ENCODE measurements around the gene RTKN. TPM values are rescaled to one million over a fixed set of nuclear protein-coding genes. Genes with fewer than 3 reads are reported as not detected.
A peak's percentile ranks its signal among the peaks of the same experiment; 100 is the strongest.
"Not testable (repeated sequence)": the region's sequence is repeated elsewhere in the genome, so short reads cannot be mapped to it uniquely, and the experiment has no call there.

Gene RTKN
- total RNA-seq, 1 donor from 2014 or later: 18.5 TPM

DNA sequence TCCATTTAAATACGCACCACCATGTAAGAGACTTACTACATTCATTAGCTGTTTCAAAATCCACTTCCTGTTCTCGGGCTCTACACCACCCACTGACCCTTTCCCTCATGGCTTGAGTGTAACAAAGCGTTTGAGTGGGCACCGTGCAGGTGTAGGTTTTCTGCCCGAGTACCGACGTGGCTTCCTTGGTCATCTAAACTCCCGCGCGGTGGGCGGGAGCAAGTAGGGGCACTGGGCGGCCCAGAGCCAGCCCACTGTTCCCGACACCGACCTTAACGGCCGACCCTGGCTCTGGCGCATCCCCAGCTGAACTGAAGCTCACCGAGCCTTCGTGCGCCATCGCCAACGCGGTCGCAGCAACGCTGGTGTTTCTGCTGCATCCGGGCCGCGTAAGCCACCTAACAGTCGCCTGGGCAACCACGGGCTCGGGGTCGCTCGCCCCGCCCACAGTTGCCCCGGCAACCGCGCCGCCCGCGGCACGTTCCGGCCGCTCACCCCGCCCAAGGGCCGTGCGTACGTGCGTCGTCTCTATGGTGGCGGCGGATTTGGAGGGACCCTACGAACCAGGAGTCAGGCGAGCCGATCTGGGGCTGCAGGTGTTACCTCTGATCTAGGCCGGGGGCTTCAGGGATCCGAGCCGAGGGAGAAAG, 20.4 kb downstream of the RTKN start, which contains the start of the genes C2orf81 and WDR54:
Gene C2orf81, minus strand, starts transcription at position 399 of the 650 bp plus-strand sequence. Its CDS starts 59 bp downstream, at position 340.
Gene WDR54, plus strand, starts transcription at position 510 of the 650 bp plus-strand sequence. CDS start 424 bp downstream, outside the sequence.
- intact Hi-C loops (cut with DNase I): no loop called here
- peak; percentile 90 for DNase-seq (ENCODE audit: low spot score)

DNA sequence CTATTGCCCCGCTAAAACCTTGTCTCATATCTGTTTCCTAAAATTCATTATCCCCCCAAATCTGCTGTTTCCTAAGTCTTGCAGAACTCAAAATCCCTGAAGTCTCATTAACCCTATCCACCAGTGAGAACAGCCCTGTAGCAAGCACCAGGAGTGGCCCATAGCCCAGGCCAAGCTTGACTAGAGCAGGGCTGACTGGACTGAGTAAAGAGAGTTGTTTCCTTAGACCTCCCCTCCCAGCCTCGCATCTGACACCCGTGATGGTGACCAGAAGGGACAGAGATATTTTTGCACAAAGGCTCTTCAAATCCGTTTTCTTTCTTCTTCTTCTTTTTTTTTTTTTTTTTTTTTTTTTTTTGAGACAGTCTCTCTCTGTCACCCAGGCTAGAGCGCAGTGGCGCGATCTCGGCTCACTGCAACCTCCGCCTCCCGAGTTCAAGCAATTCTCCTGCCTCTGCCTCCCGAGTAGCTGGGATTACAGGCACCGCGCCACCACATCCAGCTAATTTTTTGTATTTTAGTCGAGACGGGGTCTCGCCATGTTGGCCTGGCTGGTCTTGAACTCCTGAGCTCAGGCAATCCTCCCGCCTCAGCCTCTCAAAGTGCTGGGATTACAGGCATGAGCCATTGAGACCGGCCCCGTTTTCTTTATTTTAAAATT, 21.2 kb downstream of the RTKN start:
- intact Hi-C loops (cut with DNase I); DNase-seq (ENCODE audit: low spot score): not testable (repeated sequence)

DNA sequence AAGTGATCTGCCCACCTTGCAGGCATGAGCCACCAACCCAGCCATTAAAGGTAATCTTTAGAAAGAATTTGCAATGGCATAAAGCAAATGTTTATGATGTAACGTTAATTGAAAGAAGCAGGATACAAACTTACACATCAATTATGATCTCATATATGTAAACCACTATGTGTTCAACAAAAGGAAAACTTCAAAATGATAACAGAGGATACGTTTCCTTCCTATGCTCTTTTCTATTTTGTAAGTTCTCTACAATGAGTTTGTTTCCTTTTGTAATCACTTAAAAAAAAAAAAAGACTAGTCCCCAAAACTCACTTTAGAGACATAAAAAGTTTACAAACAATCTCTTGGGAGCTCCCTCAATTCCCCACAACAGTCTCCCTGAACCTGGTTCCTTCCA, 21.7 kb downstream of the RTKN start:
- no peak for DNase-seq (ENCODE audit: low spot score)
- intact Hi-C loops (cut with DNase I): no loop called here

DNA sequence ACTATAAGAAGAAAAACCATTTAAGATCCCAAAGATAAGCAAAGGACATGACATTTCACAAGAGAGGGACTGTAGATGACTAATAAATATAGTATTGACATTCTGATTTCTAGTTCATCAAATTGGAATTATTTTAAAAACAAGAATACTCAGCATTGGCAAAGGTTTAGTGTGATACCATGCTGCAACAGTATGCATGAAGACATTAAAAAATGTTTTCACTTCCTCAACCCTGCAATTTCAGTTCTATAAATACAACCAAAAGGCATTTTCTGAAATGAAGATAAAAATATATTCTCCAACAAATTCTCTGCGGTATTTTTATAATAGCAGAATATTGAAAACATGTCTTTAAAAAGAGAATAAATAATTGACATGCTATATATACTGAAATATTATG, 22.4 kb downstream of the RTKN start:
- intact Hi-C loops (cut with DNase I): no loop called here
- no peak for DNase-seq (ENCODE audit: low spot score)

DNA sequence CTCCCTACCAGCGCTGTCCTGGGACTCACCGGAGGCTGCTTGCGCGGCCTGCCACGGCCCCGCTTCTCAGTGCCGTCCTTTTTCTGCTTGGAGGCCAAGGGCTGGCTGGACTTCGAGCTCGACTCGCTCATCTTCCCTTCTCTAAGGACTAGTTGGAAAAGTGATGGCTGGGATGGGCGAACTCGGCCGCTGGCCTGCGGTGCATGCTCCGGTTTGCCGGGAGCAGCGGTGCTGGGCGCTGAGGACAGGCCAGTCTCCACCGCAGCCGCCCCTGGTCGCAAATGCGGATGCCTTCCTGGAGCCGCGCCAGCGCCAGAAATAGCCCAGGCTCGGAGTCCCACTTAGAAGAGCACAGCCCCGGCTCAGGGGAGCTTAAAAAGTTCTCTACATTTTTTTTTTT, 23.4 kb downstream of the RTKN start:
- intact Hi-C loops (cut with DNase I): no loop called here
- DNase-seq (ENCODE audit: low spot score): no peak

DNA sequence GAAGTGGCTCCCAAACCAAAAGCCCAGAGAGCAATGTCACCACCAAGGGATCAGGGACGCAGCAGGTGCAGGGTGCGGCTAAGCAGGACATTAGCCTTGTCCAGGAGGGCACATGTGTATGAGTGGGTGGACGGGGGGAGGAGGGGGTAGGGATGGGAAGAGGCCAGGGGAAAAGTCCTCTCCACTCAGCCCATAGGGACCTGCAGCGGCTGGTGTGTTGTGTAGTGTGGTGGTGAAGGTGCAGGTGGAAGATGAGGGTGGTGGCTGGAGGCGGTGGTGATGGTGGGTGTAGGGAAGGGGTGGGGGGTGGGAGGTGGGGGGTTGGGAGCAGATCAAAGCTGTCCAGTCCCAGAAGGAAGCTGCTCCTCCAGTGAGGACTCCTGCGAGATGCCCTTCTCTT, 24.0 kb downstream of the RTKN start:
- DNase-seq (ENCODE audit: low spot score): no peak
- intact Hi-C loops (cut with DNase I): no loop called here

DNA sequence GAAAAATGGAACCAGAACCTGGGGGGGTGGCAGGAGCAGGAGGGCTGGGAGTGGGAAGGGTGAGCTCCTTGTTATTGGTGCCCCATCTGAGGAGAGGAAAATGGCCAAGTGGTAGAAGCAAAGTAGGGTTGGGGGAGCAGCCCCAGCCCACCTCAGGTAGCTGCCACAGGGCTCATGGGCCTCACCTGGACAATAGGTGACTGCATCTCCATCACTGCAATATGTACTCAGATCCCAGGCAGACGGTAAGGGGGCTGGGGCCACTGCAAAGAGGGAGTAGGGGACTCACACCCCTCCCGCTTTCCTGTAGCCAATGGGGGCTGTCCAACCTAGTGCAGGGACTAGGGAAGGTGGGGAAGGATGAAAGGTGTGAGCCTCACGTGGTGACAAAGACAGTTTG, 24.5 kb downstream of the RTKN start:
- intact Hi-C loops (cut with DNase I): no loop called here
- no peak for DNase-seq (ENCODE audit: low spot score)

DNA sequence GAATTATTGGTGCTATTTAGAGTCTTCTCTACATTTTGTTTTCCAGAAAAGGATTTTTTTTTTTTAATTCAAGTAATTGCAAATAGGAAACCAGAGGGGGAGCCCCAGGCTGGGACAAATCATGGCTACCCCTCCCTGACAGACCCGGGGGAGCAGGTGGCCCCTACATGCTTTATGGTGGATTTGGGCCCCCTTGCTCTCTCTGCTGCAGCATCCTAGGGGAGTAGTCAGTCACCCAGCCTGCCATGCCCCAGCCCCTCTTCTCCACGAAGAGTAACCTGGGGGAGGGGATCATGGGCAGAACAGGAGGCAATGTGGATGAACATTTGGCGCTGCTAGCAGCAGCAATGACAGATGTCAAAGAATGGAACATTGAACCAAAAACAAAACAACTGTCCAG, 25.0 kb downstream of the RTKN start:
- intact Hi-C loops (cut with DNase I): no loop called here
- DNase-seq (ENCODE audit: low spot score): no peak

DNA sequence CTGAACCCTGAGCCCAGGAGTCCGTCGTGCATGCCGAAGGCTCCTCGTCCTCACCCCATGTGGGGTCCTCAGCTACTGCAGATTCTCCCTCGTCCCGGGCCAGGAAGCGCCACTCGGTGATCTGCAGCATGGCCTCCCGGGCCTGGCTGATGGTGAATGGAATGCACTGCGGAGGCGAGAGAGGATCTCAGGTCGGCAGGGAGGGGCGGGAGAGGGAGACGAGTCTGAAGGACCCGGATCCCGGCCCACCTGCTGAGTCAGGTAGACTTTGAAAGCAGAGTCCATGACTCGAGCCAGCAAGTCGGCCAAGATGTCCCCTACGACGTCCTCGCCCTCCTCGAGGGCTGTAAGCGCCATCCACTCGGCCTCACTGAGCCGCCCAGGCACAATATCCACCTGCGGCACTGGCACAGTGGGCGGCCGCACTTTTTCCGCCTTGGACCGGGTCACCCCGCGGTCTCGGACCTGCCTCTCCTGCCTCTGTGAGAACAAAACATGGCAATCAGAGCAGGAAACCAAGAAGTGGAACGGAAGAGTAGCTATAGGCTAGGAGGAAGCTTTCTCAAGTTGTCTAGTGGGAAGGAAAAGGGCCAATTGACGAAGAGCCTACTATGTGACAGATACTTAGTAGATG, 25.9 kb downstream of the RTKN start:
- DNase-seq (ENCODE audit: low spot score): no peak
- intact Hi-C loops (cut with DNase I): no loop called here

DNA sequence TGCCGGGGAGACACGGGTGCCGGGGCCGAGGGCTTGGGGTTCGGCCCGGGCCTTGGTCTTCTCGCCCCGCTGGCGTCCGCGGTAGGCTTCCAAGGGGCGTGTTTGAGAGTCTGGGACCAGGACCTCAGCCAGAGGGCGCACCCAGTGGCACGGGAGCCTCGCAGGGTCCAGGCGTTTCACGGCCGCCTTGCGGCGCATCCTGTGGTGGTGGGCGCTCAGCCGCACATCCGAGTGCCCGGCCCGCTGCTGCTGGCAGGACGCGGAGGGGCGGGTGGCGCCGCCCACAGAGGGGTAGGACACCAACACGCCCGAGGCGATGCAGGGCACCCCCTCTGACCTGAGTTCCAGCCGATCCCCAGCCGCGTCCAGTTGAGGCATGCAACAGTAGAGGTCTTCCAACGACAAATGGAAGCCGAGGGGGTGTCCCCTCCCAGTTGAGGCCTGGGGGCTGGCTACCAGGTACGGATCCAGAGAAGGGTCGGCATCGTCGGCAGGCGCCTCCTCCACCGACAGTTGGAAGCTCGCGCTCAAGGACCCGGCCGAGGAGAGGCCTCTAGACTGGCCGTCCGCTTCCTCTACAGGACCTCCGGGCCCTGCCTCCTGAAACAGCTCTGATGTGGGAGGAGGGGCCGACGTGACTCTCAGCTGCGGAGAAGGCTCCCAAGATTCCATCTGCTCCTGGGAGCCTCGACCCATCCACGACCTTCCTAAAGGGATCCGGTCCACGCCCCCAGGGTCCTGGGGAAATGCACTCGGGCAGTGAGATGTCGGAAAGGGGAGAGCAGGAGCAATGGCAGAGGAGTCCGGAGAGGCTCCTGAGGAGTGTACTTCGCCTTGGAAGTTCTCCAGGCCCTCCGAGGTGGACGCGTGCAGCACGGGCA, 26.6 kb downstream of the RTKN start:
- intact Hi-C loops (cut with DNase I): no loop called here
- DNase-seq (ENCODE audit: low spot score): no peak

DNA sequence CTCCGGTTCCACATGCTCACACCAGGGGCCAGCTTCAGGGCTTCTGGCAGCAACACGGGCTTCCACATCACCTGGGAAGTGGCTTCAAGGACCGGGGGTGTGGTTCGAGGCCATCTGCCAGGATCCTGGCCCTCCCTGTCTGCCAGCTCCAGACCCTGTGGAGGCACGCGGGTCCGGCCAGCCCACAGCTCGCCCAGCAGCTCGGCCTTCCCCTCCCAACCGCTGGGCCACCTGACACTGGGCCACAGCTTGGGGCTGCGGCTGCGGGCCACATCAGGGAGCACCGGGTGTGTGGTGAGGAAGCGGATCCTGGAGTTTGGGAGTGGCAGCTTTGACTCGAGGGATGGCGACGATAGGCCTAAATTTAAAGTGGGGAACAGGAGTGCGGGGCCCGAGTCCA, 27.3 kb downstream of the RTKN start:
- no peak for DNase-seq (ENCODE audit: low spot score)
- intact Hi-C loops (cut with DNase I): no loop called here

DNA sequence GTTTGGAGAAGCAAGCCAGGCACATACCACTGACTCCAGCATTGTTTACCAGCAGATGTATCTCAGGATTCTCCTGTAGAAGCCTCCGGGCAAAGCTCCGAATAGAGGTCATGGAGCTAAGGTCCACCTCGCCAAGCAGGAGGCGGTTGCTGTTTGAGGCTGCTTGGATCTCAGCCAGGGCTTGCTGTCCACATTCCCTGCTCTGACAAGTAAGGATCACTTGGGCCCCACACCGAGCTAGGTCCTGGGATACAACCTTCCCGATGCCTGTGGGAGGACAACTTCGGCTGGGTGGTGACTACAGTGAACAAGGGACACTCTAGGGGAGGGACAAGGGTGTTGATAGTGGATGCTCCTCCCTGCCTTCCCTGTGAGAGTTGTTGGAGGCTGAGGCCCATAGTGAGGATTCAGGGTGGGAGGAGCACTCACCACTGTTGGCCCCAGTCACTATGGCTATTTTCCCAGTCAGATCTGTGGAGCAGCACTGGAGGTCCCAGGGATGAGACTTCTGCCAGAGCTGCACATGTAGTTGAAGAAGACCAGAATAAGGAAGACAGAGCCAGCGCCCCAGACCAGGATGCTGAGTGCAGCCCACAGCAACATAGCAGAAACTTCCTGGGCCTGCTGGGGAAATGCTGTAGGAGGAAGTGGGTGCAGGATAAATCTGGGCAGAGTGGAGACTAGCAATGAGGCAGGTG, 28.6 kb downstream of the RTKN start:
- no peak for DNase-seq (ENCODE audit: low spot score)
- intact Hi-C loops (cut with DNase I): no loop called here

DNA sequence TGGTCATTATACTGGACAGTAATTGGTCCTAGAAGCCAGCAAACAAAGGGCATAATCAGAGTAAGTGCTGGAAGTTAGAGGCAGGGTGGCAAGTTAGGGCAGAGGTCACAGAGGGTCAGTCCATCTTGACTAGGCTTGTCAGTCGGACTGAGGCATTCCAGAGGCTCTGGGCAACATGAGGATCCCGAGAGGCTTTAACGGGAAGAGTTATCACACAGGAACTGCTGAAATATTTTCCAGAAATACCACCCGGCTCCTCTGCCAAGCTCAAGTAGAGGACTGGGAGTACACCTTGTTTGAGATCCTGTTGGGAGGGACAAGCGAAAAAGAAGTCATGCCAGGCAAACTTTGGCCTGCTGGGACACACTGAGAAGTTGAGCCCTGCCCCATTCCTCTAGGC, 34.1 kb downstream of the RTKN start:
- intact Hi-C loops (cut with DNase I): no loop called here
- DNase-seq (ENCODE audit: low spot score): no peak

DNA sequence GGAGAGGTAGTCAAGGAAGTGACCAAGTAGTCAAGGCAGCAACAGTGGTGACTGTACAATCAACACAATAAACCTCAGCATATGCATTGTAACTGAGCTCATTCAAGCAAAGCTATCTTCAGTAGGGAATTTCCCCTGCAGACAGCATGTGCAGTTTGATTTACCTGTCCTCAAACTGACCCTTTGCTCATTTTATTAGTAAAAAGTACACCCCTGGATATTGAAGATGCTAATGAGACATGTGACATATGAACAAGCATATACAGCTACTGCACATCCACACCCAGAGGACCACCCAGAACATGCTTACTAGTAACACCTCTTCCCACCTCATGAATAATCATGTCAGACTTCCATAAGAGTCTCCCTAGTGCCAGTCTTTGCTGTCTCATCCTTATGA, 35.7 kb downstream of the RTKN start:
- no peak for DNase-seq (ENCODE audit: low spot score)
- intact Hi-C loops (cut with DNase I): no loop called here

DNA sequence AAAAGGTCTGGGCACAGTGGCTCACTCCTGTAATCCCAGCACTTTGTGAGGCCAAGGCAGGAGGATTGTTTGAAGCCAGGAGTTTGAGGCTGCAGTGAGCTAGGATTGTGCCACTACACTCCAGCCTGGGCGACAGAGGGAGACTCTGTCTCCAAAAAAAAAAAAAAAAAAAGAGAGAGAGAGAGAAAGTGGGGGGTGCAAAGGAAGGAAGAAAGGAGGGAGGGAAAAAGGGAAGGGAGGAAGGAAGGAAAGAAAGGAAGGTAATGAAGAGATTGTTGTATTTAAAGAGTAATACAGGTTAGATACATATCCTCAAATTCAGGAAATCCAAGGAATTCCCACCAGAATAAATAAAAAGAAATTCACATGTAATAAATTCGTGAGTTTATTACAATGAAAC, 39.8 kb downstream of the RTKN start:
- intact Hi-C loops (cut with DNase I): no loop called here
- no peak for DNase-seq (ENCODE audit: low spot score)

DNA sequence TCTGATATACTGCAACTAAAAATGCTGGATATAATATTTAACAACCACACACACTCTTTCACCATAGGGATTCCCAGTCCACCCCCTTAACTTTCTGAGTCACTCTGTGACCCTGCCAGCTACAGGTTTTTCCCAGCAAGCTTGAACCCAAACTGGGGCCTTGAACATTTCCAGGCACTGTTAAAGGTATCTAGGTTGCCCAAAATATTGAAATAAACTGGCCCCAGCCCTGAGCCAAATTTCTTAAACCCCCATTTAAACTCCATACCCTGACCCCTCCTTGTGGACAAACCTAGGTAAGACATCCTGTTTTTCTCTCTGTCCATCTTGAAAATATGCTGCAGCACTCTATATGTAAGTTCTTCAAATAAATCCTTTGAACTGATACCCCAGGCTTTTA, 42.0 kb downstream of the RTKN start:
- intact Hi-C loops (cut with DNase I): loop anchor here (10.0 kb wide), 1 partner anchor 575 kb away; the partner anchor contains the start of gene STAMBP
- no peak for DNase-seq (ENCODE audit: low spot score)

DNA sequence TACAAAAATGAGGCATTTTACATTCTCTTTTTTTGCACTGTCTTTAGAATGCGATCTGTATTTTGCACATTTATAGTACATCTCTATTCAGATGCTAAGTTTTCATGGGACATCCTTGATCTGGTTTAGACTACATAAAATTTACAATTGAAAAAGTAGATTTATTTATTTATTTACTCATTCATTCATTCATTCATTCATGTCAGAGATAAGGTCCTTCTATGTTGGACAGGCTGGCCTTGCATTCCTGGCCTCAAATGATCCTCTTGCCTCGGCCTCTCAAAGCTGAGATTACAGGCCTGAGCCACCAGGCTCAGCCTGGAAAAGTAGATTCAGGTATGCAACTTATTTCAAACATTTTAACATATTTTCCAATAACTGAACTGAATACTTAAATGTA, 45.6 kb downstream of the RTKN start:
- intact Hi-C loops (cut with DNase I): loop anchor here (10.0 kb wide), 1 partner anchor 571 kb away; the partner anchor contains the start of gene STAMBP
- no peak for DNase-seq (ENCODE audit: low spot score)

DNA sequence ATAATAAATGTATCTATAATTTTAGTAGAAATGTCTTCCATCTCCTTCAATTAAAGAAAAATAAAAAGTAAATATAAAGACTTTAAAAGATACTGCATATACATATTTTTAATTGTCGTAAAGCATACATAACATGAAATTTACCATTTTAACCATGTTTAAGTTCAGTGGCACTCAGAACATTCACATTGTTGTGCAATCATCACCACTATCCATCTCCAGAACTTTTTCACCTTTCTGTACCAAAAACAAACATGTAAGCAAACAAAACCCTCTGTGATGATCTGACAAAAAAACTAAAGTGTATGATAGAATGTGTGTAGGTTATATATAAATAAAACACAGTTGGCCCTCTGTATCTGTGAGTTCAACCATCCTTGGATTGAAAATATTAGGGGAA, 48.2 kb downstream of the RTKN start:
- no peak for DNase-seq (ENCODE audit: low spot score)
- intact Hi-C loops (cut with DNase I): loop anchor here (5.0 to 10.0 kb wide), 3 partner anchors 61 to 569 kb away; partner anchors contain the start of gene STAMBP

DNA sequence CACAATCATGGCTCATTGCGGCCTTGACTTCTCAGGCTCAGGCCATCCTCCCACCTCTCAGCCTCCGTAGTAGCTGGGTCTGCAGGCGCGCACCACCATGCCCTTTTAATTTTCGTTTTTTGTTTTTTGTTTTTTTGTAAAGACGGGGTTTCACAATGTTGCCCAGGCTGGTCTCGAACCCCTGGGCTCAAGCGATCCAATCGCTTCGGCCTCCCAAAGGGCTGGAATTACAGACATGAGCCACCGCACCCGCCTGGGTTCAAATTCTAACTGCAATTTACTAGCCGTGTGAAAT, 49.3 kb downstream of the RTKN start:
- intact Hi-C loops (cut with DNase I): loop anchor here (5.0 to 10.0 kb wide), 3 partner anchors 60 to 568 kb away; partner anchors contain the start of gene STAMBP
- DNase-seq (ENCODE audit: low spot score): no peak

Data from cardiac septum (tissue), 1 donor.